GM19351 (cell line): ENCODE measurements around the gene DEFB128.
"Not testable (repeated sequence)": the region's sequence is repeated elsewhere in the genome, so short reads cannot be mapped to it uniquely, and the experiment has no call there.

Experiments used
- ATAC-seq: cut with Tn5 transposase; IDR thresholded peaks from one replicate; pipeline ENCODE4 v1.9.1; 2021; ENCODE audit warnings: mild to moderate bottlenecking, moderate library complexity; ENCODE audit not compliant: unreplicated experiment

Gene DEFB128

GRCh38 chr20:189611-190010 is at the start of gene DEFB128:
Gene DEFB128 (minus strand): TSS chr20:189711. CDS start chr20:189623, 88 bp downstream.
- no peak for ATAC-seq

- peak; percentile 75 for ATAC-seq
Measured at GRCh38 chr20:237929-238328, 48.4 kb upstream of the DEFB128 start.

GRCh38 chr20:237489-237888 is 48.0 kb upstream of the DEFB128 start:
- ATAC-seq, result peak; percentile 71

- no peak for ATAC-seq
Measured at GRCh38 chr20:235891-236290, 46.4 kb upstream of the DEFB128 start.

- no peak for ATAC-seq
Measured at GRCh38 chr20:227439-228105, 38.1 kb upstream of the DEFB128 start.

GRCh38 chr20:226958-227357 is 37.4 kb upstream of the DEFB128 start, which contains the start of gene DEFB129:
Gene DEFB129 (plus strand): TSS chr20:227258. CDS start chr20:227289, 31 bp downstream.
- no peak for ATAC-seq

- ATAC-seq, result not testable (repeated sequence)
Measured at GRCh38 chr20:225879-226278, 36.4 kb upstream of the DEFB128 start.

GRCh38 chr20:221258-221830 is 31.8 kb upstream of the DEFB128 start:
- no peak for ATAC-seq

- ATAC-seq, result no peak
Measured at GRCh38 chr20:219290-220115, 30.0 kb upstream of the DEFB128 start.

GRCh38 chr20:217266-217665 is 27.8 kb upstream of the DEFB128 start:
- ATAC-seq, result no peak

GRCh38 chr20:215796-216195 is 26.3 kb upstream of the DEFB128 start:
- no peak for ATAC-seq

- no peak for ATAC-seq
Measured at GRCh38 chr20:214383-214782, 24.9 kb upstream of the DEFB128 start.

GRCh38 chr20:210809-211502 is 21.4 kb upstream of the DEFB128 start:
- no peak for ATAC-seq

- ATAC-seq, result peak; percentile 86
Measured at GRCh38 chr20:208942-209566, 19.5 kb upstream of the DEFB128 start.

- not testable (repeated sequence) for ATAC-seq
Measured at GRCh38 chr20:203630-204029, 14.1 kb upstream of the DEFB128 start.

- no peak for ATAC-seq
Measured at GRCh38 chr20:199996-200395, 10.5 kb upstream of the DEFB128 start.

- ATAC-seq, result no peak
Measured at GRCh38 chr20:198225-198624, 8.7 kb upstream of the DEFB128 start.

GRCh38 chr20:187733-188132 is 1.8 kb downstream of the DEFB128 start:
- no peak for ATAC-seq

- no peak for ATAC-seq
Measured at GRCh38 chr20:184288-184687, 5.2 kb downstream of the DEFB128 start.

GRCh38 chr20:168876-169275 is 20.6 kb downstream of the DEFB128 start:
- no peak for ATAC-seq

- no peak for ATAC-seq
Measured at GRCh38 chr20:164618-165017, 24.9 kb downstream of the DEFB128 start.
